HG03095 (cell line): ENCODE results near the gene ADTRP.

ENCODE experiments used
- ATAC-seq: cut with Tn5 transposase; IDR thresholded peaks from one replicate; pipeline ENCODE4 v1.9.1; 2021; ENCODE audit warnings: moderate library complexity; ENCODE audit not compliant: unreplicated experiment

ADTRP gene

GRCh38 chr6:11758878-11759277 lies 19.7 kb downstream of the ADTRP start:
- no peak for ATAC-seq

GRCh38 chr6:11756726-11757125 lies 21.9 kb downstream of the ADTRP start:
- ATAC-seq = no peak

DNA sequence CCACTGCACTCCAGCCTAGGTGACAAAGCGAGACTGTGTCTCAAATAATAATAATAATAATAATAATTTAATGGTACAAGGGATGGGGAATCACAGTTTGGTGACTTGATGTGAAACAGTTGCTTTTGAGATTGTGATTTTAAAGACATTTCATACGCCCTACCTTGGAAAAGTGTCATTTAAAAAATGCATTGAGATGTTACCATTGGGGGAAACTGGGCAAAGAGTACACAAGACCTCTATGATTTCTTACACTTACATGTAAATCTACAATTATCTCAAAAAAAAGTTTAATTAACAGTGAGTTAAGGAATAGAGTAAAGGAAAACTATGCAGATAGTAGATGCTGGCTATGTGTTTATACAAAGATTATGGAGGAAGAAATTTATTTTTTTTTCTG lies 22.3 kb downstream of the ADTRP start:
- ATAC-seq = no peak

GRCh38 chr6:11755725-11756124 lies 22.9 kb downstream of the ADTRP start:
- ATAC-seq = no peak

DNA sequence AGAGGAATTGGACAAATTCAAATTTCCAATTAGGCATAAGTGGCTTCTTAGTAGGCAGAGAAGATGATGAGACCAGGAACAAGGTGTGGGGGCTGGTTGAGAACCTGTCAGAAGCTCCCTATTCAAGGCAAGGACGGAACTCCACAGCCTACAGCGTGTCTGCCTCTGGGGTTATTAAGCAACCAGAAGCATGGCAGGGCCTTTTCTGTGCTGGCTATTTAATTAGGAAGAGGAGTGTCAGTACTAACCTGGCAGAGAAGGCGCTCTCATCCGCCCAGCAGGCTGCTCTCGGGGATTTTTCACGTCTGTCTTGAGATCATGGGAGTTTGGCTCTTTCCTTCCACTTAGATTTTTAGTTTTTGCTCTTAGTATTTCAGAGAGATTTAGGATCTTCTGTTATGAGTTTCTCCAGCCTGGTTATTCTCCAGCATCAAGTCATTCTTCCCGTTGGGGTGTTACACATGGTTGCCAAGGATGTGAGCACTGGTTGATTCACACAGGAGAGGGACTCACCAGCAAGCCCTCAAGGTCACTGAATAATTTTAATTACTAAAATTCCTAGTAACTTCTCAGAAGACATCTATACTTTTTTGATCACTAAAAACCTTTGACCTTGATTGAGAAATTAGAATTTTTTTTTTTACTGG lies 23.9 kb downstream of the ADTRP start:
- no peak for ATAC-seq

DNA sequence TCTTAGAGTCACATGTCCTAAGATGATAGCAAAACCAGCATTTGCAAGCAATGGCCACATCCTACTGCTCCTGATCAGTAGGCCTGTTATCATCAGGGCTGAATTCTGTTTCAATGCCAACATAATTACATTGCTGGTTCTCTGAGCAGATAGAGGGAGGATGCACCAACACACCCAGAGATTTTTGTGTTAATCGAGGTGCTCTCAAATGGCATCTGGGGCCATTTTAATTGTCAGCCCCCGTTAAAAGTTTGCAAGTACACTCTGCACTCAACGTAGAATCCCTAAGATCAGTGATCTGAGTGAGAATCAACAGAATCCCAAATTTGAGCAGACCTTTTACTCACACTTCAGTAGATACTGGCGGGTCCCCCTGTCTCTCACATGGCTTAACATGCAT lies 24.8 kb downstream of the ADTRP start:
- no peak for ATAC-seq

- ATAC-seq = no peak
Measured at GRCh38 chr6:11752360-11752759, 26.2 kb downstream of the ADTRP start.

- no peak for ATAC-seq
Measured at GRCh38 chr6:11750682-11751081, 27.9 kb downstream of the ADTRP start.

DNA sequence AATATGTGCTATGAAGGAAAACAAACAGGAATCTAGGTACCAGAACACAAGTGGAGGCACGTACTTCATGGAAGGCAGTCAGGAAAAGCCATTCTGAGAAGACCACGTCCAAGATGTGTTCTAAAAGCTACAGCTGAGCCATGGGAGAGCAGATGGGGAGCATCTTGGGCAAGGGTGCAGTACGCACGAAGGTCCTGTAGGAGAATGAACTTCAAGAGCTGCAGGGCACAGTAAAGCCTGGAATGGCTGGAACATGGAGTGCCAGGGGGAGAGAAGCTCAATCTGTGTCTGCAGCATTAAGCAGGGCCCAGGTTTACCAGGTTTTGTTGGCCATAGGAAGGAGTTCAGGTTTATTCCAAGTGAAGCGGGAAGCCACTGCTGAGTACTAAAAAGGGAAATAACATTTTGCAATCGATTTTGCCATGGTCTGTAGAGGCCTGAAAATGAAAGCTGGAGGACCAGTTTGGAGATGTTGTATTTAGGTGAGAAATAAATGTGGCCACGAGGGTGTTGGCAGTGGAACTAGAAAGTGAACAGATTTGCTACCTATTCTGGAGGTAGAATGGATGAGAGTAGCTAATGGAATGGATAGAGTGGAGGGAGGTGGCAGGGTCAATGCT lies 29.9 kb downstream of the ADTRP start:
- no peak for ATAC-seq

GRCh38 chr6:11747021-11747420 lies 31.6 kb downstream of the ADTRP start:
- no peak for ATAC-seq

DNA sequence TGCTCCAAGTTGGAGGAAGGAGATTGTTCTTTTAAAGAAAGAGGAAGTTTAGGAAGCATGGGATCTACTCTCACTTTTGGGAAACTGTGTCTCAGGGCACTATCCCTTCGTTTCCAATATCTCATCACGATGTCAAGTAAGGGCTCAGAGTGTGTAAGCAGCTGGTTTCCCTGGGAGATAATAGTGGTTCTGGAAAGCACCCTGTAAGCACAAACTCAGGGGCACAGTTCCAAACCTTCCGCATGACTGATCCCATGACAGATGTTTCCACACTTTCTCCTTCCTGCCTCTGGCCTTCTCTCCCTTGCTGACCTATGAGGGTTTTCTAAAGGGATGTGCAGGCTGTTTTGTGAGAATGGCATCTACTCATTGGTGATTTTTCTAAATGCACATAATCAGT lies 33.9 kb downstream of the ADTRP start:
- no peak for ATAC-seq

DNA sequence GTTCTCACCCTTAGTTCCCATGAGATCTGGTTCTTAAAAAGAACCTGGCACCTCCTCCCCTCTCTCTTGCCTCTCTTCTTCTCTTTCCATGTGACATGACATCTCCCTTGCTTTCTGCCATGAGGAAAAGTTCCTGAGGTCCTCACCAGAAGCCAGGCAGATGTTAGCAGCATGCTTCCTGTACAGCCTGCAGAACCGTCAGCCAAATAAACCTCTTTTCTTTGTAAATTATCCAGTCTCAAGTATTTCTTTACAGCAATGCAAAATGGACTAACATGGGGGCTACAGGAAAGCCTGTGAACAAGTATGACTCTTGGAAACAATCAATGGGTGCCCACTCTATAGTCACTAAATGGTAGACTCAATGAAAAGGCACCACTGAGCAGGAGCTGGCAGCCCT lies 34.5 kb downstream of the ADTRP start:
- no peak for ATAC-seq

- no peak for ATAC-seq
Measured at GRCh38 chr6:11740875-11741274, 37.7 kb downstream of the ADTRP start.

DNA sequence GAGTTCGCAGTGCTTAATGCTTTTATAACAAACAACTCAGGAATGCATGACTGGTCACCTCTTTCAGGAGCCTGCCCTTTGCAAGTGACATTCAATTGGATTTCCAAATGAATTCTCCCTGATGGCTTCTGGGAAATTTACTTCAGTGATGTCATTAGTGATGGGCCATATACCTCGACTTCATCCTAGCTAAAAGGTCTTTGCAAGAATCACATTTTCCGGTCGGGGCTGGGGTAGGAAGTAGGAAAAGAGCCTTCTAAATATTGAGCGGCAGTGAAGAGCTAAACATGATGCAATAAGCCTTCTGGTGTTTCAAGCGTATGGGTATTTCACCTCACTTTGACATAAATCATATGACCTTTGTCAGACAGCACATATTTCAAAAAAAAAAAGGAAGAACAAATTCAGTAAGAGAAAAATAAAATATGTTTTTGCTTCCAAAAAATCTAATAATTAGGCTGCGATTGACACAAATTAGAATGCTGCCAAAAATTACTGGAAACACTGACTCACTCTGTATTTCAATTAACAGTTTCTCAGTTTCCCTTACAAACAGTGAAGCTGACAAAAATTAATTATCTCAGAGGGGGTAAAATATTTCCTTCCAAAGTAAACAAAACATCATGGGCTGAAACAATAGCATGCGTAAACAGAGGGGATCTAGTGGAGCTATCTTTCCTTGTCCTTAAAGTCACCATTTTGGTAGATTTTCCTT lies 39.8 kb downstream of the ADTRP start:
- no peak for ATAC-seq

- no peak for ATAC-seq
Measured at GRCh38 chr6:11738234-11738633, 40.4 kb downstream of the ADTRP start.

GRCh38 chr6:11736601-11737000 lies 42.0 kb downstream of the ADTRP start:
- no peak for ATAC-seq

DNA sequence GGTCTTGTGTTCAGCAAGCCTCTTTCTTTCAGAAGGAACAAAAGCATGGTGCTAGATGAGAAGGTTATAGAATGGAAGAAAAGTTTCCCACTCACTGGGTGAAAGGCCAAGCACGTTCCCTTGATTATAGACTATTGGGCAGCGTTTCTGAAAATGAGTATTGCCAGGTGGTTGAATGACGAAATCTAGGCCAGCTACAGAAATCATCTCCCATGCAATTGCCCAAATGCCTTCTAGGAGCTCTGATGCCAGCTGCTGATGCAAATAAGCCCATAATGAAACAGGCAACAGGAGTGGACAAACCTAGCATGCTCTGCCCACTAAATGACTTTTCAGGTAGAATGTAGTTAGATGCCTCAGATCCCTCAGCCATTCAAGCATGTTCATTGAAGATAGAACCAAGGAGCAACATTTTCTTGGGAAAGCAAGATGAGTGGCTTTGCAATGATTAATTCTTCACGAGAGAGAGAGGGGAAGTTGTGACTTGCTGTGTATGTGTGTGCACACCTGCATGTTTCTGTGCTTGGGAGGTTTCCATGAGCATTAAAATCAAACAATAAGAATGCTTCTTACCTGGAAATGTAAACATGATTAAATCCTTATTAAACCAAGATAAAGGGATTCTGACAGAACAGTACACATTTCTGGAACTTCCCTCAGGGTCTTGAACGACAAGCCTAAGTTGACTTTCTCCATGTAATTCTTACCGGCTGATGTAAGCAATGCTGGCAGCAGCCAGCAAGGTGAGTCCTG lies 43.6 kb downstream of the ADTRP start:
- ATAC-seq = no peak

DNA sequence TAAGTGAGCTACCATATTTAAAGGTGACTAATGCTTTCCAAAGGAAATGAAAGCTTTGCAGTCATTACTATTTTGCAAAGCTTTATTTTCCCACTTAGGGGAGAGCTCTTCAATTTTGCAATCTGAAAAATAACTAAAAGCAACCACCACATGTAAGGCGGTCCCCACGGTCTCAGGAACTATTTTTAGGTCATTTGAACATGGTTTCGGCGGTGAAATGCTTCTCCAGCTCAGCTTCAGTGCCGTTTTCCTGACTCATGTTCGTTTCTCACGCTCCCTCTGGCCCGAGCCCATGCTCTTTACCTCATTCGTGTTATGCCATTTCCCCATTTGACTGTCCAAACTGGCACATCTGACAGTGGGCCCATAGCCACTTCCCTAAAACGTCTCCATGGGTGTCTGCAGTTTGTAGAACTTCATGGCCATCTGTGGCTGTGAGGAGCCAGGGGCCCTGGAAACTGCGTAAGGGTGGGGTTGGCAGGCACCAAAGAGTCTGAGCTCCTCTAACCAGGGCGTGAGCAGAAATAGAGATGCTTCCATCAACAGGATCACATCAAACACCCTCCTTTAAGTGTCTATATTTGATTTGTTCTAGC lies 46.5 kb downstream of the ADTRP start:
- ATAC-seq = peak; percentile 64

DNA sequence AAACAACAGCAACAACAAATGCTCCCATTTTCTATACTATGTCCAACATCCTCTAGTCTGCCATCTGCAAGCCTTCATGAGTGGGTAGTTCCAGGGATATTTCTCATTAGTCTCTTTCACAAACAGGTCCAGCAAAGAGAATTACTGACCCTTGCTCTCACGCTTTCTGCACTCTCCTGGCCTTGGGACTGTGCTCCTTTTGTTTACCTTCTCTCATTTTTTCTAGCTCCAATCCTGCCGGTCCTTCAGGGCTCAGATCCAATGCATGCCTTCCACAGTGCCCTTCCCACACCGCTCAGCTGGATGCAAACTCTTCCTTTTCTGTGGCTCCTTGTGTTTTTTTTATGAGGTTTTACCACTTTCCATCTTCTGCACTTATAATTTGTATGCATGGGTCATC lies 47.2 kb downstream of the ADTRP start:
- ATAC-seq = no peak

- peak; percentile 39 for ATAC-seq
Measured at GRCh38 chr6:11730641-11731040, 48.0 kb downstream of the ADTRP start.

DNA sequence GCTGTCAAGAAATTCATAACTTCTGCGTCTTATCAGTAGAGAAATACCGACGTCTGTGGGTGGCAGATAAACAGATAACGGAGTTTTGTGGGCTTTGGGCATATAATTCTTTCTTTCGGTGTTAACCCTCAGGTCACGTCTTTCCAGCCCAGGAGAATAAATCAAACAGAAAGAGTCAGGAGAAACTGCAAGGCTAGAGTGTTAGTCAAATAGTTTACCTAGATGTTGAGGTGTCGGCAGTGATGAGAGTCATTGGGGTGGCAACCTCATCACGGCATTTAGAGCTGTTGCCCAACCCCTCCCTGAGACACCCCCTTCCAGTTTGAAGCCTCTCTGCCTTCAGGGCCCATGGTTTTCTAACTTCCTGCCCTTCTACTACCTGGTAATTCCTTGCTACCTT lies 49.5 kb downstream of the ADTRP start:
- ATAC-seq = no peak
